Transverse colon (tissue), 4 donors: ENCODE results near the gene ZMYND19. TPM values are rescaled to one million over a fixed set of nuclear protein-coding genes. Genes with fewer than 3 reads are reported as not detected.
A peak's percentile ranks its signal among the peaks of the same experiment; 100 is the strongest.
"Not testable (repeated sequence)": the region's sequence is repeated elsewhere in the genome, so short reads cannot be mapped to it uniquely, and the experiment has no call there.

Experiments used
- DNase-seq: peaks from one replicate; pipeline ENCODE4 v3.0.0-alpha.2; 2019
- H3K27ac ChIP-seq, 4 donors: fragments of 200-600 bp; sonication (generic); 2 replicates each; pipeline ENCODE4 v1.5.1; 2016 to 2018; ENCODE audit warnings: inconsistent platforms in 4 of 4
- H3K27me3 ChIP-seq: fragments of 200-600 bp; sonication (generic); 2 replicates; pipeline ENCODE4 v1.5.1; 2017; ENCODE audit warnings: inconsistent platforms
- H3K36me3 ChIP-seq, 4 donors: fragments of 200-600 bp; sonication (generic); 2 replicates each; pipeline ENCODE4 v1.5.1; 2017 to 2019; ENCODE audit warnings: inconsistent platforms in 4 of 4
- H3K4me1 ChIP-seq, 4 donors: fragments of 200-600 bp; sonication (generic); 2 replicates each; pipeline ENCODE4 v1.5.1; 2017 to 2020; ENCODE audit warnings: inconsistent platforms in 4 of 4
- H3K4me3 ChIP-seq, 4 donors: fragments of 200-600 bp; sonication (generic); 1 replicate in 1 of 4; 2 replicates in 3 of 4; pipeline versions ENCODE4 v1.5.1 to v1.6.1; 2017 to 2019; ENCODE audit warnings: inconsistent platforms in 4 of 4
- H3K9me3 ChIP-seq, 2 donors: fragments of 200-600 bp; sonication (generic); 2 replicates each; pipeline ENCODE4 v1.5.1; 2017 to 2019; ENCODE audit warnings: inconsistent platforms in 2 of 2
- EP300 ChIP-seq: sonication (generic); formaldehyde crosslinking; IDR thresholded peaks from one replicate; pipeline ENCODE4 v1.6.1; 2017; ENCODE audit warnings: antibody characterized with exemption, low read depth
- POLR2A ChIP-seq: fragments of 450-650 bp; IDR thresholded peaks from one replicate; pipeline ENCODE4 v1.6.1; 2016; ENCODE audit warnings: antibody characterized with exemption, mild to moderate bottlenecking, moderate library complexity
- POLR2AphosphoS5 ChIP-seq, 3 donors: sonication (generic); formaldehyde crosslinking; IDR thresholded peaks; one replicate each; pipeline ENCODE4 v1.6.1; 2016; ENCODE audit warnings: antibody characterized with exemption in 3 of 3
- WGBS, 2 donors: methylation state at CpG; one replicate each; pipeline ENCODE4 v1.1.5; 2018; ENCODE audit warnings: low coverage in 1 of 2; 5-methylcytosine and 5-hydroxymethylcytosine counted together
- in situ Hi-C, 4 donors: fragments of 200-750 bp; cut with MboI; loops; one replicate each; pipeline versions ENCODE4 v1.15.0 to v1.15.1; 2017; ENCODE audit warnings: low sequenced_read_pairs in 3 of 4, low pct_ligation_motif_present in 1 of 4, low pct_unique_long_range_greater_than_20kb in 1 of 4
- intact Hi-C: fragments of 100-400 bp; cut with DNase I; formaldehyde crosslinking; loops from one replicate; pipeline ENCODE4 v1.15.1; 2023; ENCODE audit warnings: low total_unique reads
- total RNA-seq, 4 donors: library from RNA; depleted of rRNA; stranded (reverse); fragments of >200 nt; gene quantifications; one replicate each; pipeline ENCODE4 v1.1.0, GENCODE V29; 2016
- TF ChIP-seq, protein P1 (sequence below), 5 experiments: fragments of 200-600 bp in 3 of 5; fragments of 450-650 bp in 2 of 5; sonication (generic) in 3 of 5; IDR thresholded peaks; 1 replicate in 2 of 5; 2 replicates in 3 of 5; pipeline ENCODE4 v1.5.1; 2016 to 2017; ENCODE audit warnings: antibody characterized with exemption in 5 of 5, inconsistent platforms in 3 of 5, mild to moderate bottlenecking in 2 of 5, moderate library complexity in 1 of 5

ZMYND19 gene
- total RNA-seq, 4 donors from 2014 or later: 6.7 to 11.5 (median 9.8) TPM

DNA sequence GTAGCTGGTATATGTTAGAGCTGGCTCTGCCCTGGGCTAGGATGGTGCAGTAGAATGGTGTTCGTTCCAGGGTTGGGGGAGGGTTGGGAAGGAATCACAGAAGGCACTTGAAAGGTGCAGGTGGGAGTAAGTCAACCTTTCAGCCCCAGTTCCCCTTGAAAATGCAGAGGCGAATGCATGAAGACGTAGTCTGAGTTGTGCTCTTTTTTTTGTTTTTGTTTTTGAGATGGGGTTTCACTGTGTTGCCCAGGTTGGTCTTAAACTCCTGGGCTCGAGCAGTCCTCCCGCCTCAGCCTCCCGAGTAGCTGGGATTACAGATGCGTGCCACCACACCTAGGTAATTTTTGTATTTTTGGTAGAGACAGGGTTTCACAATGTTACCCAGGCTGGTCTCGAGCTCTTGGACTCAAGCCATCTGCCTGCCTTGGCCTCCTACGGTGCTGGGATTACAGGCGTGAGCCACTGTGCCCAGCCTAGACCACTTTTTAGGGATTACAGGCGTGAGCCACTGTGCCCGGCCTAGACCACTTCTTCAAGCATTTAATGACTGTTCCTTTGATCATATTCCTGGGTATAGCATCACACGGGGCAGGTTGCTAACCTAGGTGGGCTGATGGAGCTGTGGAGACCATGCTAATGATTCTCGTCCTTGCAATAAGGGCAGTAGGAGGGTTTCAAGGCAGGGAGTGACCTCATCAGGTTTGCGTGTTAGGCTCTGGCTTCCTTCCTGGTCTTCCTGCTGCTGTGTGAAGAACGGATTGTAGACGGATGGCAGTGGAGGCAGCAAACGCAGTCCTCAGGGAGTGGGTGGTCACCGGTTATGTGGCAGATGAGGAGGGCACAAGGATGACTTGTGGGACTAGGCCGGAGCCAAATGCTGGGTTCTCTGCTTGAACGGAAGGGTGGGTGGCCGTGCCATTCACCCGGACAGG lies 42.2 kb upstream of the ZMYND19 start:
- Histone ChIP-seq H3K36me3 (no peaks in the 10 kb centered on the region), H3K4me1 (peaks cover 6 to 48% (median 18%) of the 10 kb centered on the region in 4 donors), H3K27me3 (no peaks in the 10 kb centered on the region), H3K9me3 (no peaks in the 10 kb centered on the region), H3K4me3 (no peak overlapping the region), H3K27ac (no peak overlapping the region)
- intact Hi-C loops: no loop called here
- TF ChIP-seq POLR2AphosphoS5 (IDR thresholded peaks at IDR 0.05): no peak
- TF ChIP-seq POLR2A: no peak
- TF ChIP-seq EP300: no peak
- TF ChIP-seq, protein P1, sequence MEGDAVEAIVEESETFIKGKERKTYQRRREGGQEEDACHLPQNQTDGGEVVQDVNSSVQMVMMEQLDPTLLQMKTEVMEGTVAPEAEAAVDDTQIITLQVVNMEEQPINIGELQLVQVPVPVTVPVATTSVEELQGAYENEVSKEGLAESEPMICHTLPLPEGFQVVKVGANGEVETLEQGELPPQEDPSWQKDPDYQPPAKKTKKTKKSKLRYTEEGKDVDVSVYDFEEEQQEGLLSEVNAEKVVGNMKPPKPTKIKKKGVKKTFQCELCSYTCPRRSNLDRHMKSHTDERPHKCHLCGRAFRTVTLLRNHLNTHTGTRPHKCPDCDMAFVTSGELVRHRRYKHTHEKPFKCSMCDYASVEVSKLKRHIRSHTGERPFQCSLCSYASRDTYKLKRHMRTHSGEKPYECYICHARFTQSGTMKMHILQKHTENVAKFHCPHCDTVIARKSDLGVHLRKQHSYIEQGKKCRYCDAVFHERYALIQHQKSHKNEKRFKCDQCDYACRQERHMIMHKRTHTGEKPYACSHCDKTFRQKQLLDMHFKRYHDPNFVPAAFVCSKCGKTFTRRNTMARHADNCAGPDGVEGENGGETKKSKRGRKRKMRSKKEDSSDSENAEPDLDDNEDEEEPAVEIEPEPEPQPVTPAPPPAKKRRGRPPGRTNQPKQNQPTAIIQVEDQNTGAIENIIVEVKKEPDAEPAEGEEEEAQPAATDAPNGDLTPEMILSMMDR (IDR thresholded peaks at IDR 0.05): no peak
- no peak for DNase-seq
- in situ Hi-C loops: no loop called here
- WGBS, 2 donors: 81 to 86% methylated on average over 10 to 23 of the region's 23 CpGs

DNA sequence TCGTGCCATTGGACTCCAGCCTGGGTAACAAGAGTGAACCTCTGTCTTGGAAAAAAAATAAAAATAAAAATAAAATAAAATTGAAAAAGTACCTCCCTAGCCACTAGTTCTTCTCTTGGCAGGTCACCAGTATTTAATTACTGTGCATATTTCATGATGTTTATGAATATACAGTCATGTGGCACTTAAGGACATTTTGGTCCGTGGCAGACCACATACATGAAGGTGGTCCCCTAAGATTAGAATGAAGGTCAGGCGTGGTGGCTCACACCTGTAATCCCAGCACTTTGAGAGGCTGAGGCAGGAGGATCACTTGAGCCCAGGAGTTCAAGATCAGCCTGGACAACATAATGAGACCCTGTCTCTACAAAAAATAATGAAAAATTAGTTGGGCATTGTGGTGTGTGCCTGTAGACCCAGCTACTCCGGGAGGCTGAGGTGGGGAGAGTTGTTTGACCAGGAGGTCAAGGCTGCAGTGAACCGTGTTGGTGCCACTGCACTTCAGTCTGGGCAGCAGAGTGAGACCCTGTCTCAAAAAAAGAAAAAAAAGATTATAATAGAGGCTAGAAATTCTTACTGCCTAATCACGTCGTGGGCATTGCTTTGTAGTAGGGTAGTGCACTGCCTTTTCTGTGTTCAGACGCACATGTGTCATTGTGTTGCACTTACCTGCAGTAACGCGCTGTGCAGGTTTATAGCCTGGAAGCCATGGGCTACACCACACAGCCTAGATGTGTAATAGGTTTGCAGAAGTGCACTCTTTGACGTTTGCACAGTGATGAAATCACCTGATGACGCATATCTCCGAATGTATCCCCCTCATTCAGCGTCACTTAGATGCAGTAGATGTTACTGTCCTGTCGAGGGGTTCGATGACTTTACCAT lies 41.3 kb upstream of the ZMYND19 start:
- Histone ChIP-seq H3K4me3 (no peak overlapping the region), H3K9me3 (no peaks in the 10 kb centered on the region), H3K27me3 (no peaks in the 10 kb centered on the region), H3K27ac (no peak overlapping the region), H3K36me3 (no peaks in the 10 kb centered on the region), H3K4me1 (peaks cover 6 to 48% (median 18%) of the 10 kb centered on the region in 4 donors)
- in situ Hi-C loops (no loop called here), intact Hi-C loops (no loop called here)
- no peak for DNase-seq
- 88 to 92% methylated on average over 7 to 16 of the region's 16 CpGs for WGBS, 2 donors
- no peak for TF ChIP-seq POLR2A
- TF ChIP-seq EP300: no peak
- TF ChIP-seq, protein P1 (IDR thresholded peaks at IDR 0.05): no peak
- TF ChIP-seq POLR2AphosphoS5 (IDR thresholded peaks at IDR 0.05): no peak

DNA sequence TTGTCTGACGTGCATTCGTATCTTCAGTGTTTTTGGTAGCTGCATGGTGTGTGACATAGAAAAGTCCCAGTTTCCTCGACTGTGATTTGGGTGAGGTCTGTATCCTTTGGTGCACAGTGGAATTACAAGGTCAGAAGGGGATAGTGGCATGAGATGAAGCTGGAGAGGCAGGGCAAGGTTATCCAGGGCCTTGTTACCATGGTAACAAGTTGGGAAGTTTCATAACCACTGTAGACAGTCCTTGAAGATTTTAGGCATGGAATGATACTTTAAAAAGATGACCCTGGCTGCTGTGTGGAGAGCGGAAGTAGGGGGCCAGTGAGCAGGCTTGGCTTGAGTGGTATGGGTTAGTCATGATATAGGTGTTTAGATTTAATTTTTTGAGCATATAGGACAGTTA lies 40.4 kb upstream of the ZMYND19 start:
- H3K27ac ChIP-seq: peak overlapping the region in 3 of 4 donors; percentile 6 to 28 (median 18)
- peaks cover 6 to 50% (median 18%) of the 10 kb centered on the region in 4 donors for H3K4me1 ChIP-seq
- H3K27me3 ChIP-seq: no peaks in the 10 kb centered on the region
- TF ChIP-seq, protein P1 (IDR thresholded peaks at IDR 0.05): no peak
- TF ChIP-seq EP300 (no peak), POLR2A (no peak), POLR2AphosphoS5 (IDR thresholded peaks at IDR 0.05) (no peak)
- H3K36me3 ChIP-seq: no peaks in the 10 kb centered on the region
- WGBS, 2 donors: 62 to 72% methylated on average over 3 to 4 of the region's 4 CpGs
- H3K4me3 ChIP-seq: no peak overlapping the region
- intact Hi-C loops (no loop called here), in situ Hi-C loops (no loop called here)
- no peaks in the 10 kb centered on the region for H3K9me3 ChIP-seq
- no peak for DNase-seq

DNA sequence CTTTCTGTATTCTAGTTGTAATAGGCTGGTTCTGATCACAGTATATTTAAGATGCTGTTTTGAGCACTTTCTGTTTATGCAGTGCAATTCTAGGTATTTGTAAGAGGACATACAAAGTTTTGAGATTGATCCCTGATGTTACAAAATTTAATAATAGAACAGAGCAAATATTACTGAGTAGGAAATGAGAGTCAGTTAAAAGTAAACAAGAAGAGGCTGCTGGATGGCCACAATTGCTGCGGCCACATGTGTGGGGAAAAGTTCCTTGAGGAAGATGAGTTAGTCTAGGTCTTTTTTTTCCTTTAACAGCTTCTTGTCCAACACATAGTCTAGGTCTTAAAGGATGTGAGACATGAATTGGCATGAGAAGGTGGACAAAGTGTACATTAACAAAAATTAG lies 39.8 kb upstream of the ZMYND19 start:
- WGBS, 2 donors: 22 to 52% methylated on average over 1 of the region's 1 CpG
- peaks cover 6 to 56% (median 18%) of the 10 kb centered on the region in 4 donors for H3K4me1 ChIP-seq

DNA sequence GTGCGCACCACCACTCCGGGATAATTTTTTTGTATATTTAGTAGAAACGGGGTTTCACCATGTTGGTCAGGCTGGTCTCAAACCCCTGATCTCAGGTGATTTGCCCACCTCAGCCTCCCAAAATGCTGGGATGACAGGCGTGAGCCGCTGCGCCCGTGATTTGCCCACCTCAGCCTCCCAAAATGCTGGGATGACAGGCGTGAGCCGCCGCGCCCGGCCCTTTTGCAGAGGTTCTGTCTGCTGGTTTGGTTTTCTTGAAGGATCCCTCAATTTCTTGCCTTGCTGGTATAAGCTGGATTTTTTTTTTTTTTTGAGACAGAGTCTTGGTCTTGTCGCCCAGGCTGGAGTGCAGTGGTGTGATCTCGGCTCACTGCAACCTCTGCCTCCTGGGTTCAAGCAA lies 37.1 kb upstream of the ZMYND19 start:
- H3K27me3 ChIP-seq, H3K36me3 ChIP-seq, H3K4me3 ChIP-seq, in situ Hi-C loops, H3K27ac ChIP-seq, intact Hi-C loops, H3K9me3 ChIP-seq, DNase-seq: not testable (repeated sequence)
- 95 to 96% methylated on average over 4 to 14 of the region's 14 CpGs for WGBS, 2 donors
- H3K4me1 ChIP-seq: peaks cover 6 to 53% (median 18%) of the 10 kb centered on the region in 4 donors

More for the DNA sequence above, 39.8 kb upstream of the ZMYND19 start:
- in situ Hi-C loops: no loop called here
- TF ChIP-seq, protein P1 (IDR thresholded peaks at IDR 0.05): no peak
- TF ChIP-seq EP300: no peak
- no peak for TF ChIP-seq POLR2AphosphoS5 (IDR thresholded peaks at IDR 0.05)
- no peak for TF ChIP-seq POLR2A
- intact Hi-C loops: no loop called here
- DNase-seq: no peak
- Histone ChIP-seq H3K27me3 (no peaks in the 10 kb centered on the region), H3K9me3 (no peaks in the 10 kb centered on the region), H3K4me3 (no peak overlapping the region), H3K36me3 (no peaks in the 10 kb centered on the region), H3K27ac (peak overlapping the region; percentile 0 to 28 (median 12))
